ENCODE data around the gene GJA1. TPM values are rescaled to one million over a fixed set of nuclear protein-coding genes. Genes with fewer than 3 reads are reported as not detected.
A peak's percentile ranks its signal among the peaks of the same experiment; 100 is the strongest.
"Not testable (repeated sequence)": the region's sequence is repeated elsewhere in the genome, so short reads cannot be mapped to it uniquely, and the experiment has no call there.

The GJA1 gene
- 10 to 100 TPM in 2 of 4 donors, 1 to 10 TPM in 1, under 1 TPM in 1; 0.89 to 88.2 (median 17.1) TPM for polyA plus RNA-seq
- long read RNA-seq, donor 1, transcript GJA1-204 (2 exons, 3,152 nt), result major isoform, 34 of 34 reads
- long read RNA-seq, donor 1, partial matches to known transcripts, result 0 of 34 reads
- long read RNA-seq, donor 1, other reads (novel, unspliced or antisense), result 0 of 34 reads
- long read RNA-seq, donor 2, partial matches to known transcripts, result 0 of 4 reads
- long read RNA-seq, donor 2, other reads (novel, unspliced or antisense), result 0 of 4 reads
- long read RNA-seq, donor 3, transcript GJA1-204 (2 exons, 3,152 nt), result major isoform, 7 of 56 reads
- long read RNA-seq, donor 3, partial matches to known transcripts, result 49 of 56 reads
- long read RNA-seq, donor 3, other reads (novel, unspliced or antisense), result 0 of 56 reads
- long read RNA-seq, donor 4, result 0 reads
- long read RNA-seq, donor 5, partial matches to known transcripts, result 0 of 3 reads
- long read RNA-seq, donor 5, other reads (novel, unspliced or antisense), result 0 of 3 reads
- long read RNA-seq, donor 6, transcript GJA1-204 (2 exons, 3,152 nt), result major isoform, 9 of 9 reads
- long read RNA-seq, donor 6, partial matches to known transcripts, result 0 of 9 reads
- long read RNA-seq, donor 6, other reads (novel, unspliced or antisense), result 0 of 9 reads
- long read RNA-seq, donor 7, transcript GJA1-204 (2 exons, 3,152 nt), result major isoform, 135 of 178 reads
- long read RNA-seq, donor 7, partial matches to known transcripts, result 43 of 178 reads
- long read RNA-seq, donor 7, other reads (novel, unspliced or antisense), result 0 of 178 reads
- long read RNA-seq, donor 8, transcript GJA1-204 (2 exons, 3,152 nt), result major isoform, 5 of 5 reads
- long read RNA-seq, donor 8, partial matches to known transcripts, result 0 of 5 reads
- long read RNA-seq, donor 8, other reads (novel, unspliced or antisense), result 0 of 5 reads
- long read RNA-seq, donor 9, partial matches to known transcripts, result 19 of 23 reads
- long read RNA-seq, donor 9, other reads (novel, unspliced or antisense), result 0 of 23 reads
- long read RNA-seq, donor 10, transcript GJA1-204 (2 exons, 3,152 nt), result major isoform, 9 of 9 reads
- long read RNA-seq, donor 10, partial matches to known transcripts, result 0 of 9 reads
- long read RNA-seq, donor 10, other reads (novel, unspliced or antisense), result 0 of 9 reads

GRCh38 chr6:121435444-121436069, at the start of gene GJA1:
Gene GJA1, plus strand, starts transcription at chr6:121435646. Its CDS starts 11,202 bp downstream, at chr6:121446848.
- FAIRE-seq (peak; percentile 88), DNase-seq (peak; percentile 56 to 78)
- peak within 1 kb of the TSS in 2 of 3 donors; percentile 66 to 89 for H3K27ac ChIP-seq (ENCODE audit: low read depth in 1 of 3, low read length in 2 of 3)
- peak within 1 kb of the TSS in 2 of 3 donors; percentile 70 to 88 for H3K4me3 ChIP-seq (ENCODE audit: low read depth in 1 of 3, low read length in 3 of 3)
- no peaks in the 10 kb centered on the region for H3K9me3 ChIP-seq (ENCODE audit: control insufficient read depth in 2 of 2, insufficient read depth in 1 of 2, low read depth in 1 of 2, low read length in 1 of 2)
- no peaks in the 10 kb centered on the region for H3K27me3 ChIP-seq (ENCODE audit: control insufficient read depth in 3 of 3, insufficient read depth in 3 of 3, low read length in 3 of 3)
- 6 to 24% (median 20%) methylated on average over 5 of the region's 5 CpGs for WGBS, 3 donors
- no peaks in the 10 kb centered on the region for H3K36me3 ChIP-seq (ENCODE audit: control insufficient read depth in 3 of 3, insufficient read depth in 2 of 3, low read depth in 1 of 3, low read length in 3 of 3)
- peaks cover 0 to 4% (median 0%) of the 10 kb centered on the region in 3 donors for H3K4me1 ChIP-seq (ENCODE audit: control insufficient read depth in 3 of 3, insufficient read depth in 2 of 3, low read depth in 1 of 3, low read length in 2 of 3)

- not testable (repeated sequence) for H3K27me3 ChIP-seq (ENCODE audit: control insufficient read depth in 3 of 3, insufficient read depth in 3 of 3, low read length in 3 of 3); H3K36me3 ChIP-seq (ENCODE audit: control insufficient read depth in 3 of 3, insufficient read depth in 2 of 3, low read depth in 1 of 3, low read length in 3 of 3); H3K9me3 ChIP-seq (ENCODE audit: control insufficient read depth in 2 of 2, insufficient read depth in 1 of 2, low read depth in 1 of 2, low read length in 1 of 2); FAIRE-seq; H3K4me3 ChIP-seq (ENCODE audit: low read depth in 1 of 3, low read length in 3 of 3); DNase-seq; H3K27ac ChIP-seq (ENCODE audit: low read depth in 1 of 3, low read length in 2 of 3)
- peaks cover 0 to 37% (median 0%) of the 10 kb centered on the region in 3 donors for H3K4me1 ChIP-seq (ENCODE audit: control insufficient read depth in 3 of 3, insufficient read depth in 2 of 3, low read depth in 1 of 3, low read length in 2 of 3)
- WGBS, 3 donors, result 84 to 96% (median 91%) methylated on average over 3 of the region's 3 CpGs
These were observed 48.9 kb upstream of the GJA1 start for GRCh38 chr6:121386551-121386950.

GRCh38 chr6:121389419-121389818, 46.0 kb upstream of the GJA1 start:
- 93 to 100% (median 94%) methylated on average over 3 of the region's 3 CpGs for WGBS, 3 donors
- FAIRE-seq (no peak), DNase-seq (no peak)
- H3K4me3 ChIP-seq (ENCODE audit: low read depth in 1 of 3, low read length in 3 of 3), result no peak overlapping the region
- no peak overlapping the region for H3K27ac ChIP-seq (ENCODE audit: low read depth in 1 of 3, low read length in 2 of 3)
- peaks cover 0 to 26% (median 0%) of the 10 kb centered on the region in 3 donors for H3K4me1 ChIP-seq (ENCODE audit: control insufficient read depth in 3 of 3, insufficient read depth in 2 of 3, low read depth in 1 of 3, low read length in 2 of 3)
- no peaks in the 10 kb centered on the region for H3K36me3 ChIP-seq (ENCODE audit: control insufficient read depth in 3 of 3, insufficient read depth in 2 of 3, low read depth in 1 of 3, low read length in 3 of 3)
- no peaks in the 10 kb centered on the region for H3K9me3 ChIP-seq (ENCODE audit: control insufficient read depth in 2 of 2, insufficient read depth in 1 of 2, low read depth in 1 of 2, low read length in 1 of 2)
- no peaks in the 10 kb centered on the region for H3K27me3 ChIP-seq (ENCODE audit: control insufficient read depth in 3 of 3, insufficient read depth in 3 of 3, low read length in 3 of 3)

GRCh38 chr6:121393731-121394505, 41.5 kb upstream of the GJA1 start:
- no peak for FAIRE-seq
- H3K9me3 ChIP-seq (ENCODE audit: control insufficient read depth in 2 of 2, insufficient read depth in 1 of 2, low read depth in 1 of 2, low read length in 1 of 2), result no peaks in the 10 kb centered on the region
- H3K36me3 ChIP-seq (ENCODE audit: control insufficient read depth in 3 of 3, insufficient read depth in 2 of 3, low read depth in 1 of 3, low read length in 3 of 3), result no peaks in the 10 kb centered on the region
- H3K4me3 ChIP-seq (ENCODE audit: low read depth in 1 of 3, low read length in 3 of 3), result no peak overlapping the region
- peaks cover 0 to 23% (median 11%) of the 10 kb centered on the region in 3 donors for H3K4me1 ChIP-seq (ENCODE audit: control insufficient read depth in 3 of 3, insufficient read depth in 2 of 3, low read depth in 1 of 3, low read length in 2 of 3)
- WGBS, 3 donors, result 83 to 95% (median 88%) methylated on average over 1 of the region's 1 CpG
- no peak for DNase-seq
- no peaks in the 10 kb centered on the region for H3K27me3 ChIP-seq (ENCODE audit: control insufficient read depth in 3 of 3, insufficient read depth in 3 of 3, low read length in 3 of 3)
- no peak overlapping the region for H3K27ac ChIP-seq (ENCODE audit: low read depth in 1 of 3, low read length in 2 of 3)

- no peaks in the 10 kb centered on the region for H3K27me3 ChIP-seq (ENCODE audit: control insufficient read depth in 3 of 3, insufficient read depth in 3 of 3, low read length in 3 of 3)
- 12 to 64% (median 32%) methylated on average over 4 of the region's 4 CpGs for WGBS, 3 donors
- no peak for FAIRE-seq
- H3K4me3 ChIP-seq (ENCODE audit: low read depth in 1 of 3, low read length in 3 of 3), result no peak overlapping the region
- H3K36me3 ChIP-seq (ENCODE audit: control insufficient read depth in 3 of 3, insufficient read depth in 2 of 3, low read depth in 1 of 3, low read length in 3 of 3), result no peaks in the 10 kb centered on the region
- H3K4me1 ChIP-seq (ENCODE audit: control insufficient read depth in 3 of 3, insufficient read depth in 2 of 3, low read depth in 1 of 3, low read length in 2 of 3), result peaks cover 0 to 35% (median 12%) of the 10 kb centered on the region in 3 donors
- peak; percentile 46 to 83 for DNase-seq
- no peaks in the 10 kb centered on the region for H3K9me3 ChIP-seq (ENCODE audit: control insufficient read depth in 2 of 2, insufficient read depth in 1 of 2, low read depth in 1 of 2, low read length in 1 of 2)
- no peak overlapping the region for H3K27ac ChIP-seq (ENCODE audit: low read depth in 1 of 3, low read length in 2 of 3)
These were observed 39.7 kb upstream of the GJA1 start for GRCh38 chr6:121395736-121396135.

- not testable (repeated sequence) for H3K27me3 ChIP-seq (ENCODE audit: control insufficient read depth in 3 of 3, insufficient read depth in 3 of 3, low read length in 3 of 3); H3K4me3 ChIP-seq (ENCODE audit: low read depth in 1 of 3, low read length in 3 of 3); FAIRE-seq; DNase-seq; H3K27ac ChIP-seq (ENCODE audit: low read depth in 1 of 3, low read length in 2 of 3); H3K9me3 ChIP-seq (ENCODE audit: control insufficient read depth in 2 of 2, insufficient read depth in 1 of 2, low read depth in 1 of 2, low read length in 1 of 2); H3K36me3 ChIP-seq (ENCODE audit: control insufficient read depth in 3 of 3, insufficient read depth in 2 of 3, low read depth in 1 of 3, low read length in 3 of 3)
- WGBS, 3 donors, result 69 to 85% (median 79%) methylated on average over 6 of the region's 6 CpGs
- peaks cover 0 to 32% (median 12%) of the 10 kb centered on the region in 3 donors for H3K4me1 ChIP-seq (ENCODE audit: control insufficient read depth in 3 of 3, insufficient read depth in 2 of 3, low read depth in 1 of 3, low read length in 2 of 3)
These were observed 38.3 kb upstream of the GJA1 start for GRCh38 chr6:121397188-121397587.

GRCh38 chr6:121398127-121398526, 37.3 kb upstream of the GJA1 start:
- Histone ChIP-seq H3K4me3 (ENCODE audit: low read depth in 1 of 3, low read length in 3 of 3) (no peak overlapping the region), H3K36me3 (ENCODE audit: control insufficient read depth in 3 of 3, insufficient read depth in 2 of 3, low read depth in 1 of 3, low read length in 3 of 3) (no peaks in the 10 kb centered on the region), H3K27me3 (ENCODE audit: control insufficient read depth in 3 of 3, insufficient read depth in 3 of 3, low read length in 3 of 3) (no peaks in the 10 kb centered on the region), H3K4me1 (ENCODE audit: control insufficient read depth in 3 of 3, insufficient read depth in 2 of 3, low read depth in 1 of 3, low read length in 2 of 3) (peaks cover 0 to 22% (median 12%) of the 10 kb centered on the region in 3 donors), H3K27ac (ENCODE audit: low read depth in 1 of 3, low read length in 2 of 3) (no peak overlapping the region), H3K9me3 (ENCODE audit: control insufficient read depth in 2 of 2, insufficient read depth in 1 of 2, low read depth in 1 of 2, low read length in 1 of 2) (no peaks in the 10 kb centered on the region)
- FAIRE-seq, result no peak
- DNase-seq, result no peak
- 43 to 52% (median 45%) methylated on average over 2 of the region's 2 CpGs for WGBS, 3 donors
